GM19193 (cell line): ENCODE measurements around the gene TUB.

ENCODE experiments used
- POLR2A ChIP-seq: IDR thresholded peaks from 4 replicates; pipeline ENCODE4 v1.6.1; 2011; ENCODE audit not compliant: insufficient read depth, insufficient read length; ENCODE audit errors: extremely low read depth

TUB gene

GRCh38 chr11:8038811-8039529, 42.0 kb upstream of the TUB start:
- TF ChIP-seq POLR2A = no peak

DNA sequence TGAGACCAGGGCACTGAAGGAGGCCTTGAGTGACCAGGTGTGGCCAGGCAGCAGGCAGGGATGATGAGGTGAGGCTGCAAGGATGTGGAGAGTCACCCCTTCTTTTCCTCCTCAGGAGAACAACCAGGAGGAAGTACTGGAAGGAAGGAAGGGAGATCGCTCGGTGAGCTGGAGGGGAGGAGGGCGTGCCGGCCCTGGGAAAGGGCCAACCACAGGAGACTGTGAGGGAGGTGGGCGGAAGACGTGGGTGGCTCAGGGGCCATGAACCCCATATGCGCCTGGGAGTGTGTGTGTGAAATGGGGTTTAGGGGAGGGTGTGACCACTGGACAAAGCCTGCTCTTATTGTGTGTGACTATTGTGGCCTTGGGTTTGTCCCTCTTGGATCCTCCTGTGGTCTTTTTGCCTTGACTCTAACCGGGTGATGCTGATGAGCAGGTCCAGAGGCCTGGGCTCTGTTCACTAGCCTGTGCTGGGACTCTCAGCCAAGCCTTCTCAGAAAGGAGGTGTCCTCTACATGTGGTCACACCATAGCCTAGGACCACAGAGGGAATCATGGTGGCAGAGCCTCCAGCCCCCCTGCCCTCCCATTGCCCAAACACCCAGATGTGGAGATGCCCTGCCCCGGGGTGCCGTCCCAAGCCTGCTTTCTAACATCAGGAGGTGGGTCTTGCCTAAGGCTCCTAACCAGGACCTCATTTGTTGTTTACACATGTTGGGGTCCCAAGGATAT, 41.3 kb upstream of the TUB start:
- no peak for TF ChIP-seq POLR2A

DNA sequence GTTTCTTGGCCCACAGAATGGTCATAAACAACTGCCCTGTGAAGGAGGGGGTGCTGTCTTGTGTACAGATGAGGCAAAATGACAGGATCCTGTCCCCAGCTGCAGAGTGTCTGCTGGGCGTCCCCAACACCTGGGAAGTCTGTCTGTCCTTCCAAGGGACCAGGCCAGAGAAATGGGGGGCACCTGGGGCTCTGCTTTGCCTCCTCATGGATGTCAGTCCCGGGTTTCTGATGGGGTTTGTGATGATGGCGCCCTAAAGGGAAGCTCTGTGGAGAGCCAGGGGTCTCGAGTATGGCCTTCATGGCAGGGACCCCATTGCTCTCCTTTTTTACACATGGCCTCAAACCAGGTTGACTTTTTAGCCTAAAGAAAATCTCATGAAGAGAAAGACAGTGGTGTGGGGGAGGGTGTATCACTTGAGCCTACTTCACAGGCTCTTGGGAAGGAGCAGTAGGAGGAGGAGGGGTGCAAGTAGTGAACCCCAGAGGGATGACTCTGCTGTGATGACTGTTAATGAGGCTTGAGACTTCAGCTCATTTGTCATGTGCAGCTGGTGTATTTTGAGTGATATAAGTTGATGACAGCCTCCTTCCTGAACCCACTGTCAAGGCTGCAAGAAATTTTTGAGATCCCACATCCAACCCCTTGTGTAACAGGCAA, 40.6 kb upstream of the TUB start:
- no peak for TF ChIP-seq POLR2A

DNA sequence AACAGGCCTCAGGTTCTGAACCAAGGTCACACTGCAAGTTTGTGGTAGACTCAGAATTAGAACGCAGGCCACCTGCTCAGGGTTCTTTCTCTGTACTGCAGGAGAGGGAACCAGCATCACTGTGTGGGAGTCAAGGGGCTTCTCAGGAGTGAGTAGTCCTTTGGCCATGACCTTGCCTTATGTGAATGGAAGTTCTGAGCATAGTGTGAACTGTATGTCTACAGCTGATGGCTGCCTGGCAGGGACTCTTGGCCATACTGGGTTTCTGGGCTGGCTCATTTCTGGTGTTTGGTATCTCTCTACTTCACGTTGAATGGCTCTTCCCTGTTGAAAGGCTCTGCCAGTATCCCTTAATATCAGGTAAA, 40.1 kb upstream of the TUB start:
- no peak for TF ChIP-seq POLR2A

DNA sequence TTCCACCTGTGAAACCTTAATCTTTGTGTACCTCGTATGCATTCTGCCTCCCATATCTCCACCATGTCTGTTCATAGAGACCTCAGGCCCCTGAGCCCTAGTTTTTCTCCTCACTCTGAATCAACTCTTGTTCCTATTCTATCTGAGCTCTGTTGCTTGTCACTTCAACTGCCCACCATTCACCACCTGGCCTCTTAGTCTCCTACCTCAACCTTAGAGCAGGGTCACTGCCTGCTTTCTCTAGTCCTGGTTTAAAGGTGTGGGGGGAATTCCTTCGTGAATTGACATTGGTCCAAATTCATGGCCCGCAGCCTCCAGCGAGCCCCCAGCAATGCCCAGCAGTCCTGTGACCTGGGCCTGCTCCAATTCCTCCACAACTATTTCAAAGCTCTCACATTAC, 39.4 kb upstream of the TUB start:
- TF ChIP-seq POLR2A = no peak

- TF ChIP-seq POLR2A = no peak
These were observed 37.3 kb upstream of the TUB start for GRCh38 chr11:8043756-8044155.

GRCh38 chr11:8045839-8046238, 35.2 kb upstream of the TUB start:
- no peak for TF ChIP-seq POLR2A

DNA sequence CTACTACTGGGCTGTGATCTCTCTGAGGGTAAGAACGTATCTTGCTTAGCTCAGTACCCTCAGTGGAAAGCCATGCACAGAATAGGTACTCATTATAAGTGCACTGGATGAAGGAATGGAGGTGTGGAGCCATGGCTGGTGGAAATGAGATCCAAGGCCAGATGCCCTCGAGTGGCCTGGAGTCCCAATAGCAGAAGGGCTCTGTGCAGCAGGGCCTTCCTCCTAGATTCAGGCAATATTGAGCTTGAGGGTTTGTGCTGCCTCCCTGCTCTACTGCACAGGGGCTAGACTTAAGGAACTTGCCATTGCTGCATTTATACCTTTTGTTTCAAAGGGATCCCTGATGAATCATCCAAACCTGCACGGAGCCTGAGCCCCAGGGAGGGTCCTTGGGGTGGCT, 33.6 kb upstream of the TUB start:
- TF ChIP-seq POLR2A = no peak

- TF ChIP-seq POLR2A = no peak
These were observed 31.9 kb upstream of the TUB start for GRCh38 chr11:8049084-8049483.

- TF ChIP-seq POLR2A = no peak
These were observed 25.7 kb upstream of the TUB start for GRCh38 chr11:8055091-8055835.

DNA sequence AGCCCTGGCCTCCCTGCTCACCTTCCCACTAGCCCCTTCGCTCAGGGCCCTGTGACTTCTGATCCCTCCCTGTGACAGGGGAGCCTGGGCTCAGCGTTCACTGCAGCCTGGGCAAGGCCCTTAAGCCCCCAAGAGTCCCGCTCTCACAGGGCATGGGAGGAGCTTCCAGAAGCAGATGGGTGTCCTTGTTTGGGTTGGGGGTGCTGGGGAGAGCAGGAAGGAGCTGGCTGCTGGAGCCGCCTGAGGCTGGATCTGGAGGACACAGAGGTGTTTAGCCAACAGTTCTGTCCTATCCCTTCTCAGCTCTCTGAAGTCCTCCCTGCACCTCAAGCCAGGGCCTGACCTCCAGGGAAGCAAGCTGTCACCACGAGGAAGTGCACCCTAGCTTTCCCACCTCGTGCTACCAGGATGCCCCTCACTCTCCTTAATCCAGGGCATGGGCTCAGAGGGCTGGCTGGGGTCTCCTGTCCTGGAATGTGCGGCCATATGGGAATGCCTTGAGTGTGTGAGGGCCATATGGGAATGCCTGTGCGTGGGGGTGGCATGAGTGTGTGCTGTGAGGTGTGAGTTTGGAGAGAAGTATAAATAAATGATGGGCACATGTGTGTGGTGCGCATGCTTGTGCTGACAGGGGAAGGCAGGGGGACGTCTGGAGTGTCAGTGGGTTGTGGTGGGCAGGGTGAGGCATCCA, 25.0 kb upstream of the TUB start:
- TF ChIP-seq POLR2A = no peak

DNA sequence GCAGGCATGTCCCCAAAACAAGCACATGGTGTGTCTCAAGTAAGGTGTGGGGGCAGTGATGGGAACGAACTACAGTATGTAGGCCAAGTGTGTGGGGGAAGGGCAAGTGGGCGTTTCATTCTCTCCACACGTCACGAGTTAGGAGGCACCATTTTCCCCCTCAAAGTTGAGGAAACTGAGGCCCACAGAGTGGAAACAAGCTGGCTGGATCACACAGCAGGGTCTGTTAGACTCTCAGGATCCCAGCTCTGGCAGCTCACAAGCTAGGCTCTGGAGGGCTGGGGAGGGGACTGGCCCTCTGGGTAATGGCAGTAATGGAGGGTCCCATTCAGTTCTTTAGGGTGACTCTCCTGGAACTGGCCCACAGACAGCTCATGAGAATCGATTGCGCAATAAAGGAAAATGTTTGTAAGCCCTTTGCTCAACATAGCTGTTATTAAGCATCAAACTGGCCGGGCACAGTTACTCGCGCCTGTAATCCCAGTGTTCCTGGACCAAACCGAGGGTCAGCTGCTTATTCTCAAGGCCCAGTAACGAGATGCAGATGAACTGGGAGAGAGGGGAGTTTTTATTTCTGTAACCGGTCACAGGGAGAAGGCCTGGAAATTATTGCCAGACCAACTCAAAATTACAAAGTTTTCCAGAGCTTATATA, 24.1 kb upstream of the TUB start:
- no peak for TF ChIP-seq POLR2A

DNA sequence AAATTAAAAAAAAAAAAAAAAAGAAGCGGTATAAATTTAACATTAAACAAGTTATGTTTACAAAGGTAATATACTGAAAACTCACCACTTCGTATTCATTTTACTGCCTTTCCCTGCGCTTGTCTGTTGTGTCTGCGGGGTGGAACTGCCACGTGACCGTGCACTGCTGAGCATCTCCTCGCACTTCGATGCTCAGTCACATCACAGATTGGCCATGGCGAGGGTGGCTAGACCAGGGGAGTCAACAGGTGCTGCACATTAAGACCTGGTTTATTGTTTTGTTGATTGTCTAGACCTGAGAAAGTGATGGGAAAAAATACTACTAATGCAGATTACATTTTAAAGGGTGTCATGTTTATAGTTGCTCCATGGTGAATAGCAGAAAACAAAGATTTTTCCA, 22.8 kb upstream of the TUB start:
- no peak for TF ChIP-seq POLR2A

GRCh38 chr11:8059030-8059429, 22.0 kb upstream of the TUB start:
- no peak for TF ChIP-seq POLR2A
